SW480 (cell line): ENCODE results near the gene SSR3.
A peak's percentile ranks its signal among the peaks of the same experiment; 100 is the strongest.
"Not testable (repeated sequence)": the region's sequence is repeated elsewhere in the genome, so short reads cannot be mapped to it uniquely, and the experiment has no call there.

Experiments
- DNase-seq: peaks from one replicate; pipeline ENCODE4 v3.0.0-alpha.2; 2016; ENCODE audit warnings: low spot score

The SSR3 gene

GRCh38 chr3:156576051-156576450 lies 21.1 kb upstream of the SSR3 start:
- DNase-seq, result no peak

DNA sequence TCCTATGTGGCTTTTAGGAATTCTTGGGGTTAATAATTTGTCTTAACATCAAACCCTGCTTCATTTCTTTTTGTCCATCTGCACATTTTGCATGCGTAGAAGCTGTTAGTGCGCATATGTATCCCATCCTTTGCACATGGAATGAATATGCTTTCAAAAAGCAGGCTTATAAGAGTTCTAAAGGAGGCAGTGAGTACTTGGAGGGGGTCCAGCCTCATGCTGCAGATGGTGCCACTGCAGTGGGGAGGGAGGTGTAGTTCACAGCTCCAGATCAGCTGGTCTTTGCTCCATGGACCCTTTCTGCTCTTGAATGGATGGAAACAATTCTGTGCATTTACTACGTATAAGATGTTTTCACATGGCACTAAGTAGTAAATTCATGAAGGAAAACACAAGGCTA lies 20.7 kb upstream of the SSR3 start:
- no peak for DNase-seq

- not testable (repeated sequence) for DNase-seq
These were observed 15.0 kb upstream of the SSR3 start for GRCh38 chr3:156569881-156570280.

GRCh38 chr3:156569016-156569415 lies 14.1 kb upstream of the SSR3 start:
- not testable (repeated sequence) for DNase-seq

DNA sequence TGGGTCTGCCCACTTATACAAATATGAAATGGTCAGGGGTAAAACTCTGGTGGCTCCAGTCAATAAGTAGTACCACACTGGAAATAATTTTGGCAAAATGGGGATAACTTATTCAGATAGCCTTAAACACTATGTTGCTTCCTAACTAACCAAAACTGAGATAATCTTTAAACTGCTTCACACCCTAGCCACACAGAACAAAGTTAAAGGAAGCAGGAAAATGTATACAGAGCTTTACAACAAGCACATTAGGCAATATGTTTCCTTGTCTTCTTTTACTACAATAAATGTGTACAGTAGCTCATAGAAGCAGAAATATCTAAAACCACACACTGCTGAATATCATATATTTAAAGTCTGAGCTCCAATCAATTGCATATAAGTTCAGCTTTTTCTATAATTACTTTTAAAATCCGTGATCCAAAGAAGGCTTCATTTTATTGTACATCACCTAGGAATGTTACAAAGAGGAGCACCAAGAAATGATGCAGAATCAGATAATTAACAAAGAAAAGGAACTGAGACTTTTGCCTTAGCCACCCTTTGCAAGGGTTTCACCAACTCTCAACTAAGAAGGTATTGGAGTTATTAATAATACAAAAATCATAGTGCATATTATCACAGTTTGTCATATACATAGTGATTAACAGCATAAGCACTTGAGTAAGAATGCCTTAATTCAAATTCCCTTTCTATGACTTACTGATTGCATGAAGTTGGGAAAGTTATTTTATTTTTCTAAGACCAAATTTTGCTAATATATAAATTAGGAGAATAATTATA lies 9.2 kb upstream of the SSR3 start:
- DNase-seq, result no peak

- not testable (repeated sequence) for DNase-seq
These were observed 7.6 kb upstream of the SSR3 start for GRCh38 chr3:156562486-156562885.

GRCh38 chr3:156561533-156561932 lies 6.6 kb upstream of the SSR3 start:
- peak; percentile 49 for DNase-seq

DNA sequence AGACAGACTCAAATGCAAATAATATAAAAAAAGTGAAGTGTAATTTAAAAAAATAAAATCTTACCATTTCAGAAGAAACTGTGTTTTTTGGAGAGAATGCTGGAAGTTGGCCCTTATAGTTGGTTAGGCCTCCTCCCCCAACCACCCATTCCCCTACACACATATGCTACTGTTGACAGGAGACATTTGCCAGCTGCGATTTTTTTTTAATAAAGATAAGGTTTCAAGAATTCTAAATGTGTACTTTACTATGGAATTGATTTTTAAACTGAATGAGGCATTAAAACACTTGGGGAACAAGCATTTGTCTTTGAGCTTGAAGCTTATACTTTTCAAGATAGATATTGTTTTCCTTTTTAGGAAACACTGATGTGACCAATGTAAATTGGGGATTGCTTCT lies 4.4 kb upstream of the SSR3 start:
- DNase-seq, result no peak

DNA sequence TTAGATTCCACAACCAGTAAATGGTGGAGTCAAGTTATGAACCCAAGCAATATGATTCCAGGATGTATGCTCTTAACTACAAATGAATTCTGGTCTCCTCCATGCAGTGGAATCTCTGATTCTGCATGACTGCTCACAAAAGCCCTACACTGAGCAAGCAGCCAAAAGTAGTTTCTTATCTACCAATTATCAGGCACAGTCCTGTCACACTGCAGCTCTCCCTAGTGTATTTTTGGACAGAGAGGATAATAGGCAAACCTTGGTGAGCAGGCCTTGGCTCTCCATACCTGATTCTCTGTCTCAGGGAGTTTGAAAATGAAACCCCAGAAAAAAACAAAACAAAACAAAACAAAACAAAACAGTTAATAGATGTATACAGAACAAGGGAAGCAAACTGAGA lies 3.5 kb upstream of the SSR3 start:
- no peak for DNase-seq

- DNase-seq, result no peak
These were observed 439 bp downstream of the SSR3 start for GRCh38 chr3:156554515-156554841.

GRCh38 chr3:156553705-156554356 lies 1.1 kb downstream of the SSR3 start:
- DNase-seq, result peak; percentile 25

- no peak for DNase-seq
These were observed 1.9 kb downstream of the SSR3 start for GRCh38 chr3:156552973-156553372.

- no peak for DNase-seq
These were observed 3.2 kb downstream of the SSR3 start for GRCh38 chr3:156551746-156552145.

GRCh38 chr3:156551261-156551660 lies 3.7 kb downstream of the SSR3 start:
- no peak for DNase-seq

GRCh38 chr3:156548902-156549301 lies 6.0 kb downstream of the SSR3 start:
- DNase-seq, result no peak

GRCh38 chr3:156548041-156548687 lies 6.8 kb downstream of the SSR3 start:
- DNase-seq, result no peak

DNA sequence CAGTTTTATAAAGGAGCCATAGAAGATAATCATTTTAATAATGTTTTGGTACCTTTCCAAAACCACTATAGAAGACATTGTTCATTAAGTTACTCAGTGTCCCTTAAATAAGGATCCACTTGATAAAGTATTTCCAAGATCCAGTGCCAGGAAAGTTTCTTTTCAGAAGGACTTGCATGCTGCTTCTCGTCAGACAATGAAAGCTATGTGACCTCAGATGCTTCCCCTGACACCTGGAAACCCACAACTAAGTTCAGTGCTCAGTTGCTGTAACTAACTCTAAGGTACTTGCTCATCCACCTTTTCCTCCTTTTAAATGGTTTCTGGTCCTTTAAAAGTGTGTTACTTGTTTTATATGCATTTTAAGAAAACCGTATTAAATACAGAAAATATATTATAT lies 7.3 kb downstream of the SSR3 start:
- no peak for DNase-seq

DNA sequence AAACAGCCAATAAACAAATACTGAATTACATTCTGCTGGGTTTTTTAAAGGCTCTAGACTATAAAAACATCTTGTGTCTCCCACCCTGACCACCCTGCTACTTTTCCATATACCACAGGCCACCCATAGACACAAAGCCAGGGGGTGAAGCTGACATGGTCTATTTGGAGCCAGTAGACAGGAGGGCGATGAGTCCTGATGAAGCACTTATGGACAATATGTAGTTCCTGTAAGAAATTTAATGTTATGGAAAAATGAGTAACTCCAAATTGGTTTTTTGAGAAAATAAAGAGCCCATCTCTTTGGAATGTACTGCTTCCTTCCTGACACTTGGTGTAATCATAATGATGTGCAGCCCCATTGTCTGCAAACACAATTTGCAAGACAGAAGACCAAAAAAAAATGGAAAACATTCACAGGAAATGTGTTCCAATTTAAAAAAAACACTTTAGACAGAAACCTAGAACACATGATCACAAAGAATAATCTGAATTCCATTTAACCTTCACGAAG lies 11.8 kb downstream of the SSR3 start:
- DNase-seq, result no peak

- no peak for DNase-seq
These were observed 12.5 kb downstream of the SSR3 start for GRCh38 chr3:156542101-156543042.

GRCh38 chr3:156539802-156540201 lies 15.1 kb downstream of the SSR3 start:
- no peak for DNase-seq

- DNase-seq, result no peak
These were observed 15.9 kb downstream of the SSR3 start for GRCh38 chr3:156539051-156539450.
